Measurements from ENCODE around the gene IPCEF1. TPM values are rescaled to one million over a fixed set of nuclear protein-coding genes. Genes with fewer than 3 reads are reported as not detected.
A peak's percentile ranks its signal among the peaks of the same experiment; 100 is the strongest.

Gene IPCEF1
- total and polyA plus RNA-seq, 2 of the 4 experiments (the other 2 are of a cell fraction): under 0.01 to 0.03 TPM

- no peak overlapping the region for H4K91ac ChIP-seq (ENCODE audit: insufficient read depth, low read depth, low read length)
- H3K4ac ChIP-seq (ENCODE audit: low read depth, low read length): peak overlapping the region; percentile 15; the same call in 1 of the 2 replicates
- 40% methylated on average over 2 of the region's 4 CpGs; no CpG with 5 or more reads in 1 of the 2 experiments for WGBS, 2 experiments (ENCODE audit: extremely low coverage in 2 of 2, insufficient read length in 1 of 2)
- no peaks in the 10 kb centered on the region for H3K36me3 ChIP-seq (ENCODE audit: control insufficient read depth, insufficient read depth, low read length)
- no peaks in the 10 kb centered on the region for H4K20me1 ChIP-seq (ENCODE audit: insufficient read depth, low read length)
- intact Hi-C loops (cut with micrococcal nuclease): loop anchor here (10.0 kb wide), 1 partner anchor 1122 kb away; no protein-coding TSS in a partner anchor
- H2AFZ ChIP-seq (replicated peaks; ENCODE audit: low read length, poor library complexity): peak overlapping the region; percentile 64
- DNase-seq (no peak), ATAC-seq (ENCODE audit: low read depth) (no peak)
- no peak overlapping the region for H4K8ac ChIP-seq (ENCODE audit: low read depth in 2 of 2, low read length in 2 of 2)
- H3K56ac ChIP-seq (ENCODE audit: extremely low read depth, insufficient read depth, low read length): no peak overlapping the region
- no peak overlapping the region for H2BK15ac ChIP-seq (ENCODE audit: low read depth, low read length)
- peaks cover 3% of the 10 kb centered on the region; the same call in 1 of the 2 replicates for H3K4me1 ChIP-seq (ENCODE audit: control insufficient read depth, insufficient read depth, low read length)
- H2BK20ac ChIP-seq (ENCODE audit: low read depth, low read length): no peak overlapping the region
- H3K9ac ChIP-seq (ENCODE audit: low read depth, low read length): no peak overlapping the region; the same call in 1 of the 2 replicates
- H2AK9ac ChIP-seq (replicated peaks; ENCODE audit: low read depth, low read length, poor library complexity): no peak overlapping the region
- no peak overlapping the region for H3K14ac ChIP-seq (replicated peaks; ENCODE audit: low read depth, low read length)
- BruUV-seq (replicated peaks): no TSS peak
- no peak overlapping the region; the same call in 1 of the 2 replicates for H4K5ac ChIP-seq (ENCODE audit: low read depth, low read length)
- H3K27ac ChIP-seq (ENCODE audit: insufficient read depth, low read length): no peak overlapping the region
- ChIA-PET POLR2A (ENCODE audit: unreplicated experiment) (interaction anchor here (0.6 kb wide), 1 partner anchor 1072 kb away, joined by 4 read pairs; no protein-coding TSS in a partner anchor), CTCF (interaction anchor here (0.6 to 2.3 kb wide), 3 partner anchors 7 to 213 kb away, joined by 3 to 12 read pairs (median 4); no protein-coding TSS in a partner anchor)
- no peak overlapping the region for H3K18ac ChIP-seq (ENCODE audit: low read depth, low read length)
- no peaks in the 10 kb centered on the region for H3K27me3 ChIP-seq (ENCODE audit: control insufficient read depth, insufficient read depth, low read length)
- TF ChIP-seq, protein P1, sequence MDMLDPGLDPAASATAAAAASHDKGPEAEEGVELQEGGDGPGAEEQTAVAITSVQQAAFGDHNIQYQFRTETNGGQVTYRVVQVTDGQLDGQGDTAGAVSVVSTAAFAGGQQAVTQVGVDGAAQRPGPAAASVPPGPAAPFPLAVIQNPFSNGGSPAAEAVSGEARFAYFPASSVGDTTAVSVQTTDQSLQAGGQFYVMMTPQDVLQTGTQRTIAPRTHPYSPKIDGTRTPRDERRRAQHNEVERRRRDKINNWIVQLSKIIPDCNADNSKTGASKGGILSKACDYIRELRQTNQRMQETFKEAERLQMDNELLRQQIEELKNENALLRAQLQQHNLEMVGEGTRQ (IDR thresholded peaks at IDR 0.05; ENCODE audit: low read depth, low read length): no peak
- TF ChIP-seq SMC3 (IDR thresholded peaks at IDR 0.05; ENCODE audit: low read depth, low read length) (no peak), RCOR1 (IDR thresholded peaks at IDR 0.05; ENCODE audit: insufficient replicate concordance, low read length) (no peak), RAD21 (IDR thresholded peaks at IDR 0.05; ENCODE audit: low read length) (no peak), FOS (IDR thresholded peaks at IDR 0.05; ENCODE audit: low read depth, low read length) (no peak)
- H3K9me3 ChIP-seq (ENCODE audit: control insufficient read depth, insufficient read depth, low read length): no peaks in the 10 kb centered on the region; the same call in 1 of the 2 replicates
- H3K79me1 ChIP-seq (ENCODE audit: low read depth in 1 of 2, low read length in 2 of 2): no peaks in the 10 kb centered on the region
- dilution Hi-C loops (cut with HindIII; ENCODE audit: low sequenced_read_pairs, unreplicated experiment): loop anchor here (25.0 kb wide), 1 partner anchor 205 kb away; the partner anchor contains the start of gene IPCEF1
- H3K4me3 ChIP-seq (ENCODE audit: insufficient read depth, low read depth, low read length): no peak overlapping the region
- H2AK5ac ChIP-seq (ENCODE audit: low read depth, low read length): no peak overlapping the region
- peak overlapping the region; percentile 36; the same call in 1 of the 2 replicates for H3K4me2 ChIP-seq (ENCODE audit: low read depth, low read length)
- H2BK120ac ChIP-seq (ENCODE audit: low read depth, low read length): peak overlapping the region; percentile 13; the same call in 1 of the 2 replicates
- no peaks in the 10 kb centered on the region for H3K9me1 ChIP-seq (ENCODE audit: insufficient read depth, low read length)
- no peak overlapping the region for H3K23ac ChIP-seq (ENCODE audit: low read depth, low read length)
- H2BK5ac ChIP-seq (ENCODE audit: low read depth, low read length, poor library complexity, severe bottlenecking): no peak overlapping the region
- in situ Hi-C loops (cut with MboI; ENCODE audit: low sequenced_read_pairs): loop anchor here (5.0 to 25.0 kb wide), 4 partner anchors 210 to 1120 kb away; no protein-coding TSS in a partner anchor
Measured at GRCh38 chr6:154157082-154157481, 199.5 kb downstream of the IPCEF1 start.
